Ramos (cell line): Measurements from ENCODE around the gene RPTOR.
"Not testable (repeated sequence)": the region's sequence is repeated elsewhere in the genome, so short reads cannot be mapped to it uniquely, and the experiment has no call there.

Source experiments
- in situ Hi-C: fragments of 300-500 bp; cut with MboI; formaldehyde crosslinking; loops from one replicate; pipeline ENCODE4 v1.14.3; 2022; ENCODE audit warnings: low sequenced_read_pairs; ENCODE audit not compliant: unreplicated experiment

The RPTOR gene

GRCh38 chr17:80749611-80750010 is 205.0 kb downstream of the RPTOR start:
- in situ Hi-C loops, result no loop called here

GRCh38 chr17:80750263-80750662 is 205.6 kb downstream of the RPTOR start:
- in situ Hi-C loops, result no loop called here

- in situ Hi-C loops, result no loop called here
These were observed 206.7 kb downstream of the RPTOR start for GRCh38 chr17:80751070-80751945.

- in situ Hi-C loops, result no loop called here
These were observed 207.4 kb downstream of the RPTOR start for GRCh38 chr17:80751946-80752581.

GRCh38 chr17:80753685-80754345 is 209.2 kb downstream of the RPTOR start:
- in situ Hi-C loops, result no loop called here

GRCh38 chr17:80754846-80755245 is 210.2 kb downstream of the RPTOR start:
- in situ Hi-C loops, result no loop called here

GRCh38 chr17:80755650-80756405 is 211.2 kb downstream of the RPTOR start:
- in situ Hi-C loops, result no loop called here

GRCh38 chr17:80758481-80759376 is 214.1 kb downstream of the RPTOR start:
- in situ Hi-C loops, result no loop called here

- in situ Hi-C loops, result no loop called here
These were observed 214.7 kb downstream of the RPTOR start for GRCh38 chr17:80759377-80759673.

GRCh38 chr17:80760511-80760911 is 215.9 kb downstream of the RPTOR start:
- in situ Hi-C loops, result no loop called here

- in situ Hi-C loops, result no loop called here
These were observed 216.7 kb downstream of the RPTOR start for GRCh38 chr17:80761110-80761871.

GRCh38 chr17:80762076-80762475 is 217.4 kb downstream of the RPTOR start:
- in situ Hi-C loops, result no loop called here

- in situ Hi-C loops, result no loop called here
These were observed 218.7 kb downstream of the RPTOR start for GRCh38 chr17:80763293-80763867.

GRCh38 chr17:80764627-80765145 is 220.0 kb downstream of the RPTOR start:
- in situ Hi-C loops, result not testable (repeated sequence)

GRCh38 chr17:80765241-80765961 is 220.8 kb downstream of the RPTOR start:
- in situ Hi-C loops, result no loop called here

GRCh38 chr17:80766290-80766855 is 221.7 kb downstream of the RPTOR start:
- in situ Hi-C loops, result no loop called here

- in situ Hi-C loops, result no loop called here
These were observed 223.8 kb downstream of the RPTOR start for GRCh38 chr17:80768389-80768788.
